Stimulated activated CD4-positive, alpha-beta T cell treated with anti-CD3 and anti-CD28 coated beads, TNF-alpha, amount 100 ng/mL, for 24 hours (primary cell): ENCODE data around the gene TUFT1.

Source experiments
- DNase-seq, 3 experiments: peaks; one replicate each; pipeline ENCODE4 v3.0.0-alpha.2; 2020; ENCODE audit warnings: low read depth in 3 of 3

TUFT1 gene

DNA sequence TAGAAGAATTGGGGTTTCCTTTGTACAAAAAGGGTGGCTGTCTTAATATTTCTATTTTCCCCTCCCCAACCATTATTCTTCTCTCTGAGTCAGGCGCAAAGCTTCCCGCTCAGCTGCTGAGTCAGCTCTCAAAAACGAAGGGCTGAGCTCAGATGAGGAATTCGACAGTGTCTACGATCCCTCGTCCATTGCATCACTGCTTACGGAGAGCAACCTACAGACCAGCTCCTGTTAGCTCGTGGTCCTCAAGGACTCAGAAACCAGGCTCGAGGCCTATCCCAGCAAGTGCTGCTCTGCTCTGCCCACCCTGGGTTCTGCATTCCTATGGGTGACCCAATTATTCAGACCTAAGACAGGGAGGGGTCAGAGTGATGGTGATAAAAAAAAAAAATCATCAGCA, 3.0 kb upstream of the TUFT1 start:
- DNase-seq: no peak

DNA sequence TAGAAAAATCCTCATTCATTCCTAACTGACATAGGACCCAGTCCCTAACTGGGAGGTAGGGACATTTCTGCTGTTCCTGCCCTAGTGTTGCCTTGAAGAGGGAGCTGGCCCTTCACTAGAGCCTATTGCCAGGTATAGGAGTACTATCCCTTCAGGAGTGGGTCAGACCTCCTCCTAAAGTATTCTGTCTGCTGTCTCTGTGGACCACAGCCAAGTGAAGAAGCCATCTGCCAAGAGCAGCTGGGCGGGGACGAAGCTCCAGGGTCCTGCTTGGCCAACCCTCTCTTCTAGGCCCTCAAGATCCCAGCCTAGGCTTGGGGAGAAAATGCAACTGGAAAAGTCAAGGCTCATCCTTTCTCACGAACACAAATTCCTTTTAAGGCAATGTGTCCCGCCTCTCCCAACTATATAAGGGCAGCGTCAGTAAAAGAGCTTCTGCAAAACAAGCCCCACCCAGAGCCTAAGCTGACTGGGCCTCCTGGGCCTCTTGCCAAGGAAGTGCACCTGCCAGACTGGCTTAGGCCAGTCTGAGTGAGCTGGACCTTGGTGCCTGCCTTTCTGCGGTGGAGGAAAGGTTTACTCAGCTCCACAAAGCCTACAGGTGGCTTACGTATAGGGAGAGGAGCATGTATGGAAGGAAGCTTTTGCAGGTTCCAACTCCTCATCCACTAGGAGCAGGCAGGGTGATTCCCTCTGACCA, 638 bp upstream of the TUFT1 start:
- peak in 1 of 3 experiments; percentile 34 for DNase-seq

DNA sequence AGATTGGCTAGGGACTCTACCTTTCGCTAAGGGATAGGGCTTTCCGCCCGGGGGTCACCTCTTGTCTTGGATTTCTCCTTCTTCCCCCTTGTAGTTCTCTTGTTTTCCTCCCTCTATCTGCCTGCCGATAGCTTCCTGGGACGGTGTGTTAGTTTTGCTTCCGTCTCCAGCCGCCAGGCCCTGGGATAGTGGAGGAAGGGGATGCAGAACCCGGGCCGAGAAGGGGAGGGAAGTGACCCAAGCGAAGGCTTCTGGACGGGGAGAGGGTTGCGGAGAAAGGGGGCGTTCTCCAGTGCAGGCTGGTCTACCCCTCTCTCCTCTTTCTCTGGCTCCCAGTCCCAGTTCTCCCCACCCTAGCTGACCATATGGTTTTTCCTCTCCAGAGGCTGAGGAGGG, 871 bp downstream of the TUFT1 start:
- no peak for DNase-seq

DNA sequence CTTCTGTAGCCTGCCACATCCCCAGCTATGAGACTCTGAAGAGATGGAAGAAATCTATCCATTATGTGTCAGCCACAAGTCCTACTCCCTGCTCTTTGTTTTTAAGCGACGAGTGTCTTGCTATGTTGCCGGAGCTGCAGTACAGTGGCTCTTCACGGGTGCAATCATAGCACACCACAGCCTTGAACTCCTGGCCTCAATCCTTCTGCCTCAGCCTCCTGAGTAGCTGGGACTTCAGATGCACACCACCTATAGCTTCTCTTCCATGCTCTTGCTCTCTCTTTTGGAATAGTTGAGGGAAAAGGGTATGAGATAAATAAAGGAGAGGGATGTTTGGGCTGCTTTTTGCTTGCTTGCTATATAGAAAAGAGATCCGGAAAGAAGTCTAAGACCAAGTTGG, 1.6 kb downstream of the TUFT1 start:
- no peak for DNase-seq

DNA sequence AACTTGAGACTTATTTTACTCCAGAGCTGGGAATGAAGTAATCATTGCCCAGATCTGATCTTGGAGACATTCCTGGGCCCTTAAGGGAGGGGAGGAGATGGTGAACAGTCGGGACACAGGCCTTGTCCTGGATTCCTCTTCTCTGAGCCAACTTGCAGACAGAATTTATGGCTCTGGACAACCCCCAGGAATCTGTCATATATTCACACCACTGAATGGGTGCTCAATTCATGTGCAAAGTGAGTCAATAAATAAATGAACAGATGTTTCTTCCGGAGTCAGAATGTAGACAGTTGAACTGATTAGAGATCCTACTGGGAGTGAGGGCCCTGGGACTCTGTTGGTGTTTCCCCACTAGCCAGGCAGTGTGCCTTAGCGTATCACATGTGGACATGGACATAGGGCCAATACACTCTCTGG, 2.6 kb downstream of the TUFT1 start:
- DNase-seq: no peak

DNA sequence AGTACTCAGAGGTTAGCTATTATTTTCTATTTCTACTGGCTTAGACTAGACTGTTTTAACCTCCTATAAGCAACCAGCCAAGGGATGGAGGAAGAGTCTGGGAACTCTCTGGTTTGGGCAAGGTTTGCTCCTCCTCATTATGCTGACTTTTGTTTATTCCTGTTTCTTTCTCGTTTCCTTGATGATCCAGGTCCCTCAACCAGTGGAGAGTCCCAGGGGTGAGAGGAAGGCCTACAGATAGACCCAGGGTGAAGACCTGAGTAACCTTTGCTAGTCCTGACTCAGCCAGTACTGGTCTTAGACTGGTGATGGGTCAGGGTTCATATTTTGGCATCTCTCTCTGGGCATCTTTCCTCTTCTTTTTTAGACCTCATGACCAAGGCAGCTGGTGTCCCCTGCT, 5.4 kb downstream of the TUFT1 start:
- DNase-seq: no peak

DNA sequence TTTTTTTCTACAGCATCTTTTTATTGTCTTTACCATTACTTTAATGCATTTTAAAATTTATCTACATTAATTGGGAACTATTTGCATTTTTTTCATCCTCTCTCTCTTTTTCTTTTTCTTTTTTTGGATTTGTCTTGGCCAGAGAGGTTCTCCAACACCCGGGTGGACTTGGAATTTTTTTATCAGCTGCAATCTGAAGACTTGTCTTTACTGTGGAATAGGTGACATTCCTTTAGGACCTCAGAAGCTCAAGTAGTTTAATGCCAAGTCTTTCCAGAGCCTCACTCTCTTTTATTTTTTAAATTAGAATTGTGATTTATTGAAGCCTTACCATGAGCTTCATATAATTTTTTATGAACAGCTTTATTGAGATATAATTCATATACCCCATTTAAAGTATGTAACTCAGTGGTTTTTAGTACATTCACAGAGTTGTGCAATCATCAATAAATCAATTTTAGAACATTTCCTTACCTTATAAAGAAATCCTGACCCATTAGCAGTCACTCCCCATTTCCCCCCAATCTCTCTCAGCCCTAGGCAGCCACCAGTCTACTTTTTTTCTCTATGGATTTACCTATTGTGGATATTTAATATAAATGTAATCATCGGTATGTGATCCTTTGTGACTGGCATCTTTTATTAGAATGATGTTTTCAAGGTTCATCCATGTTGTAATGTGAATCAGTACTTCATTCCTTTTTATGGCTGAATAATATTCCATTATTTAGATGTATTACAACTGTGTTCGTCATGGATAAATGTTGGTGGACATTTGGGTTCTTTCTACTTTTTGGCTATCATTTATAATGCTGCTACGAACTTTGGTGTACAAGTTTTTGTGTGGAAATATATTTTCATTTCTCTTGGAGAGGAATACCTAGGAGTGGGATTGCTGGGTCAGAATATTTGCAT, 6.2 kb downstream of the TUFT1 start:
- DNase-seq: no peak

DNA sequence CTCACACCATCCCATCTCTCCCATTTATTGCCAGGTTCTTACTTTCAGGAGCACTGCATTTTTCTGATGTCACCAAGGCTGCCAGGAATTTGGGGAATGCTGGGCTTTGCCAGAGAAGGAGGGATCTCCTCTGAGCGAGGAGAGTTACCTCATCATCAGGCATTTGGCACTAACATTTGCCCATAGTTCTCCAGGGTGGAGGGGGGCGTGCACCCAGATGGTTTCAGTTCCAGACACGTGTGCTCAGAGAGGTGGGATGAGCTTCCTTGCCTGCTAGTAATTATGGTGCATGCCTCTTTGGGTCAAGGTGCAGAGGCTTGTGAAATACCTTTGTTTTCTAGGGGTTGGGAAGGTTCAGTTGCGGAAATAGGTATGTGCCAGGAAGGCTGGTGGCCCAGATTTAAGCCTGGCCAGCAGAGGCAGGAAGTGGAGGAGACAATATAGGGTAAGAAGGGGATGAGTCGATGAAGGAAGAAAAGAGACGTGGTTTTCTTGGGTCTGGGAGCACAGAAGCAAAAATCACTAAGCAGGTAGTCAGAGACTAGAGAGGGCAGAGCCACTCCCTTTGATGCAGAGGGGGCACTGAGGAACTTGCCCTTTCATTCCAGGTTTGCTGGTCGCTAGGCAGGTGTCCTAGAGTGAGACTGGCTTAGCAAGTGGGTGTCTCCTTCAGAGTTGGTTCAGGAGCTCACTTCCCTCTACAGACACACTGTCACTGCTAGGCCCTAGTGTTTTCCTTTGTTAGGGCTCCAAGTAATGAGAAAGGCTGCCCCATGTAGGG, 7.2 kb downstream of the TUFT1 start:
- no peak for DNase-seq

DNA sequence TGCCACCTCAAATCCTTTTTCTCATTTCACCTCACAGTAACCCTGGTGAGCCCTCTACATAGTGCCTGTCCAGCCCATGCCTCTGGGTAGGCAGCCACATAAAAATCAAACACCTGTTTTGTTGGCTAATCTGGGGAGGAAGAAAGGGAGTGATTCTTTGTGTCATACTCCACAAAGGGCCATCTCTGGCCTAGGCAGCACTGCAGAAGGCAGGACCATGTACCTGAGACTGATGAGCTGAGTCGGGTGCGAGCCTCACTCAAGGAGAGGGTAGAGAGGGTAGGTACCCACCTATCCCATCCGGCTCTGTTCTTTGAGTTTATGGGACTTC, 7.8 kb downstream of the TUFT1 start:
- no peak for DNase-seq

DNA sequence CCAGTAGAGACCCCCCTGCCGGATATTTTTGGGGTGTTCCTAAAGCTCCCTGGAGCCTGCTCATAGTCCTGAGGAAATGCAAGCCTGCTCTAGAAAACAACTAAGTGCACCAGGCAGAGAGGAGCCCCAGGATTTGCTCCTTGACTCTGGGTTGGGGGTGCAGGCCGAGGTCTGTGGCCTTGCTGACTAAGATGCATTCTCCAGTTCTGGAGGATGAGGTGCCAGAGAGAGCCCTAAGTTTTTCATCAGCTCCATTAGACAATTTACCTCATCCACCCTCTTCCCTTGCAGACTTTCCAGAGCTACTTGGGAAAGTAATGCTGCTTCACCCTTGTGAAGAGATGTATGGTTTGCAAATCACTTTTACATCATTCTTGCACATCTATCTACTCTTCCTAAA, 9.1 kb downstream of the TUFT1 start:
- DNase-seq: no peak

DNA sequence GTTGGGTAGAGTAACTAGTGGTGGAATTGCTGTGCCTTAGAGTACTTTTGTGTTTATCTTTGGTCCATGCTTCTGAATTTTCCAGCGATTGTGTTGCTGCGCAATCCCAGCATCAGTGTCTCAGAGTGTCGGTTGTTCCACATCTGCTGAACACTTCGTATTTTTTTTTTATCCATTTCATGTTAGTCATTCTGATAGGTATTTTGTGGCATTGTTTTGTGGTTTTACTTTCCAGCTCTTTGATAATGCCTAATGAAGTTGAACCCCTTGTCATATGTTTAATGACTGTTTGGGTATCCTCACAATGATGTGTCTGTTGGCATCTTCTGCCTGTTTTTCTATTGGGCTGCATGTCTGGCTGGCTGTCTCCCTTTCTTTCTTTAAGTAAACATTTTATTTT, 13.6 kb downstream of the TUFT1 start:
- no peak for DNase-seq

DNA sequence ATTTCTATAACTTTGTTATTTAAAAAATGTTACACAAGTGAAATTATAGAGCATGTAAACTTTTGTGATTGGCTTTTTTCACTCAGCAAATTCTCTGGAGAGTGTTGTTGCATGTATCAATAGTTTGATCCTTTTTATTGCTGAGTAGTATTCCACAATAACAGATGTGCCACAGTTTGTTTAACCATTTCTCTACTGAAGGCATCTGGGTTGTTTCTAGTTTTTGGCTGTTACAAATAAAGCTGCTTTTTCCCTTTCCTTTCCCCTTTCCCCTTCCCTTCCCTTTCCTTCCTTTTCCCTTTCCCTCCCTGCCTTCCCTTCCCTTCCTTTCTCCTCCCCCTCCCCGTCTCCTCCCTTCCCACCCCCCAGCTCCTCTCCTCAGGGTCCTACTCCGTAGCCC, 15.9 kb downstream of the TUFT1 start:
- no peak for DNase-seq

DNA sequence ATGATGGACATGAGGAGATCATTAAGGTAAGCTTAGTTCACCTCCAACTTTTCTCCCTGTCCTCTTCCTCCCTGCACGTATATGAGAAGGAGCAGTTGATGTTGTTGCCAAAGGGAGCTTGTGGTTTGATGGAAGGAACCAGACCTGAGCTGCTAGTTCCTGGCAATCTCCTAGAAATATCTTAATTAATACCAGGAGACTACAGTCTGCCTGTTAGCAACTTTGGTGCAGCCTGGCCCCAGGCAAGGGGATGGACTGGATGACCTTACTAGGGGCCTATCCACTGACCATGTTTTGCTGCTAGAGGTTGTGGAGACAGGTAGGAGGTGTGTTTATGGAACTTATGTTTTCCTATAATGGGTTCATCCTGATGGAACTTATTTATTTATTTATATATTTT, 22.6 kb downstream of the TUFT1 start:
- no peak for DNase-seq

DNA sequence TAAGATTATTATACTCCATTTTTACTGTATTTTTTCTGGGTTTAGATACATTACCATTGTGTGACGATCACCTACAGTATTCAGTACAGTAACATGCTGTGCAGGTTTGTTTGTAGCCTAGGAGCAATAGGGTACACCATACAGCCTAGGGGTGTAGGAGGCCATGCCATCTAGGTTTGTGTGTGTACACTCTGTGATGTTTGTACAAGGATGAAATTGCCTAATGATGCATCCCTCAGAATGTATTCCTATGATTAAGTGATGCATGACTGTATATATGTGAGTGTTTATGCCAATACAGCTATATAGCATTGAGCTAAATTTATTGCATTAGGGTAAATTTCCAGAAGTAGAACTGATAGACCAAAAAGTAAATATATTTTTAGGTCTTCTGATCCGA, 23.3 kb downstream of the TUFT1 start:
- no peak for DNase-seq

DNA sequence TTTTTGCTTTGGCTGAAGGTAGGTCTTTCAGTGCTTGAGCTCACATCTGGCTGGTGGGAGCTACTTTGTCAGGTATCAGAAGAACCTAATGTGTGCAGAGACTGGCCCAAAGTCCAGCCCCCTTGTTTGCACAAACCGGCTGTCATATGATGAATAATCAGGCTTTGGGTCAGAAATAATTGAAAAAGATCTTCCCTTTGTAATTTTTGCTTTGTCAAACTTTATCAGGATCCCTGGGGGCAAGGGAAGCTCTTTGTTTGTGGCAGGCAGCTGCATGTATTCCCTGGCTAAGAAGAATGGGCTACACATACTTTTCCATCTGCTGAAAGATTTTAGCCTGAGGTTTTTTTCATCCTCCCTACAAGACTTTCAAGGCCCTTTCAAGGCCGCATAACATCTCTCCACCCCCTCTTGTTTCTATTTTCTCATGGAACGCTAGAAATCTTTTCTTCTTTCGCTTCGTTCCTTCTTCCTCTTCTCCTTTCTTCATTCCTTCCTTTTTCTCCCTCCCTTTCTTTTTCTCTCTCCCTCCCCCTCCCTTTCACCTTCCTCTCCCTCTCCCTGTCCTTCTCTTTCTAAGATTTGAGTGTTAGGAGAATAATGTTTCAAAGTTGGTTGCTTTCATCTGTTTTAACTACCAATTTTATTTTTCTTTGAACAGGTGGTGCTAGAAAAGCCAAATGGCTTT, 25.5 kb downstream of the TUFT1 start:
- DNase-seq: no peak

DNA sequence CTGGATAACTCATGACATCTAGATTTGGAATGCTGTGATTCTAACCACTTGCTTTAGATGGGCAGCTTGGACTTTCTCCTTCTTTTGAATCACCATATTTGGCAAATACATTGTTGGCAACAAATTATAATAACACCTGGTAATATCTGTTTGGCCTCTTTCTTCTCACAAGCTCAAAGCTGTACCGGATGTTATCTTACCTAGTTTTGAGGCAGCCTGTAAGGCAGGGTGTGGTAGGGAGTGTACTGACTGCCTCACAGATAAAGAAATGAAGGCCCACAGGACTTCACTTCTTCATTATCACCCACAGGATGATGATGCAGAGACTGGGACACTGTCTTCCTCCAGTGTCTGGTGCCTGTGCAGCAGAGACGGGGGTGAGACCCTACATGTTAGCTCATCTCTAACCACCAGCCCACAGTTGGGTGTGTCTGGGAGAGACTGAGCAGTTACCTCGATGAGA, 28.5 kb downstream of the TUFT1 start:
- no peak for DNase-seq

DNA sequence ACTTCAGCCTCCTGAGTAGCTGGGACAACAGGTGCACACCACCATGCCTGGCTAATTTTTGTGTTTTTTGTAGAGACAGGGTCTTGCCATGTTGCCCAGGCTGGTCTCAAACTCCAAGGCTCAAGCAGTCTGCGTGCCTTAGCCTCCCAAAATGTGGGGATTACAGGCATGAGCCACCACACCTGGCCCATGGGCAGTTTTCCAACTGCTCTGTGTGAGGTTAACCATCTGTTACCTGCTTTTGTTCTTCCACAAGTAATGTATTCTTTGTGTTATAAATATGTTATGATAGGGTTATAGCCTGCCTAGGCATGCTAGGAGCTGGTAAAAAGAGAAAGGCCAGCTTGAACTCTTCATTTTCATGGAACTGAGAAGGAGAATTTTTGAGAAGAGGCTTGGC, 30.7 kb downstream of the TUFT1 start:
- DNase-seq: no peak

DNA sequence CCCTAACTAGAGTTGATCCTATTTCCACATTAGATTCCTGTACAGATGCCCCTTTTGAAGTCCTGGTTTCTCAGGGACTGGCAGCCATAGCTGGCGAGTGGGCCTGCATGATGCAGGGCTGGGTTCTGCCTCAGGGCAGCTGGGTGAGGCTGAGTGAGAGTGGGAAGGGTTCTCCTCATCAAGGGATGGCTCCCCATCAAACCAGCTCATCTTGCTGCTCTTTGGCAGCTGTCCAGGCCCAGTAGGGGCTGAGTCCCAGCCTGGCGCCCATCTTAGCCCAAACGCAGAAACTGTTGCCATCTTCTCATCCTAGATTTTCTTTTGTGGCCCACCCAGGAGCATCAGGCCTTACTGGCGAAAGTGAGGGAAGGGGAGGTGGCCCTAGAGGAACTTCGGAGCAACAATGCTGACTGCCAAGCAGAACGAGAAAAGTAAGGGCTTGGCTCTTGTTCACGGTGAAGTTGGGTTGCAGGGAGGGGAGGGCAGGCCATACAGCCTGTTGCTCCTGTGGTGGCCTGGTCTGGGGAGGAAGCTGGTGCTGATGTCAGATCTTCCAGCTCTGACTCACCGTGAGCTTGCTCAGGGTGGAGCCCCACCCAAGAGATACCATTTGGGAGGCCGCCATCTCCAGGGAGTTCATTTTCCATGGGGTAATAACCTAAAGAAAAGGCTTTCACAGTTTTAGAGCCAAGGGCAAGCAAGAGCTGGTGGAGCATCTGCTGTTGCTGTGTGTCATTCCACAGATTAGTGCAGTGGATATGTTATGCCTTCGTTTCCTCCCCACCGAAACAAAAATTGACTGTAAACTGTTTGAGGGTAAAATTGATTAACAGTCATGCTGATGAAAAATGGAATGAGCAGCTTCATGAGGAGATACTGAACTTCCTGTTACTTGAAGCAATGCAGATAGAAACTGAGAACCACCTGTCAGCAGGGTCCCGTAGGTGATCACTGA, 34.7 kb downstream of the TUFT1 start:
- peak in 1 of 3 experiments; percentile 14 for DNase-seq

DNA sequence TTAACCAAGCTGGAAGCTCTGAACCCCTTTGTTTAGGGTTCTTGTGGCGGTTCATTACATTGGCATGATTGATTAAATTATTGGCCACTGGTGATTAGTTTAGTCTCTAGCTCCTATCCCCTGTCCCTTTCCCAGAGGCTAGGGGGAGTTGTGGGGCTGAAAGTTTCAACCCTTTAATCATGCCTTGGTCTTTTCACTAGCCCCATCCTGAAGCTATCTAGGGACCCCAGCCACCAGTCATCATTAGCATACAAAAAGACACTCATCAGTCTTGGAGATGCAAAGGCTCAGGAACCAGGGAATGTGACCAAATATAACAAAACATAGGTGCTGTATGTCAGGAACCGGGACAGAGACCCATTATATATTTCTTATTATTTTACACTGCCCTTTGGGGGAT, 37.1 kb downstream of the TUFT1 start:
- no peak for DNase-seq

DNA sequence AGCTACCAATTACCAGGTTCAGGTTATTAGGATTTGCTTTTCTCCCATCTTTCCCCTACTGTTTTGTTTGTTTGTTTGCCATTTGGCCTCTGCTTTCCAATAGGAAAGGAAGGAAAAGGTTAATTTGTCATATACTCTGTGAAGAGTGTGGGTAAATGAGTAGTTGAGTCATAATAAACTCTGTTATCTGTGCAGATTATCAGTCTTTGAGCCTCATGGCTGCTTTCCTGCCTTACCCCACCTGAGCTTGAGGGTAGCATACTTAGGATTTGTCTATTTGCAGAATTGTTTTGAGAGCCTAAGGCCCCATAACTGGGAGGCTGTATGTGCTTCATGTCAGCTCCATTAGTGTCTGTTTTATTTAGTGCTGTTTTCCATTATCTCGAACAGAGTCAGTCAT, 38.8 kb downstream of the TUFT1 start:
- DNase-seq: no peak
